Hematopoietic multipotent progenitor cell (in vitro differentiated cells): ENCODE measurements around the gene MIEF2. TPM values are rescaled to one million over a fixed set of nuclear protein-coding genes. Genes with fewer than 3 reads are reported as not detected.
"Not testable (repeated sequence)": the region's sequence is repeated elsewhere in the genome, so short reads cannot be mapped to it uniquely, and the experiment has no call there.

Source experiments
- DNase-seq, 3 donors: peaks; one replicate each; pipeline ENCODE4 v3.0.0-alpha.2; 2011 to 2015; ENCODE audit warnings: low read depth in 2 of 3, low spot score in 2 of 3
- total RNA-seq: library from RNA; depleted of rRNA; stranded (reverse); fragments of >200 nt; gene quantifications from one replicate; pipeline ENCODE4 v1.2.3, GENCODE V29; 2012

The MIEF2 gene
- total RNA-seq, 1 donor: 33.7 TPM

DNA sequence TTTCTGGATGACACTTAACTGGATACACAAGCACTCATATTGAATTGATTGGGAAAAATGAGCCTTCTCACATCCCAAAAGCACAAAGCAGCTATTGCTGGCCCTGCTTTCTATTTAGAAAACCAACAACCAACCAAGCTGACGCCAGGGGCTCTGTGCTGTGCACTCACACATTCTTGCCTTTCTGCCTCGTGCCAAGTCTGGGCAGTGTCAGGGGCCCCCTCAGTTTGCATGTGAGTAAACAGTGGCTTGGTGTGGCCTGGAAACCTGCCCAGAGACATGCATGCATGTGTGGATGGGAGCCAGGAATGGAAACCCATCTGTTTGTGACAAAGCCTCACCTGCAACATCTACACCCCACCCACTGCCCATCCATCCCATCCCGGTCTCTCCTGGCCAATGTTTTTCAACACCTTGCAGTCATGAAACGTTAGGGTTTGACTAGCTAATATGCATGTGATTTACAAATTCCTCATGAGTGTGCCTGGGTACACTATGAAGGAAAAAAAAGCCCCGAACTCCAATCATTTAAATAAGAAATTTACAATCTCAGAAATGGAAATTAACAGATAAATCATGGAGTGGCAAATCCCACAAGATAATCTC is 20.4 kb downstream of the MIEF2 start:
- no peak for DNase-seq

DNA sequence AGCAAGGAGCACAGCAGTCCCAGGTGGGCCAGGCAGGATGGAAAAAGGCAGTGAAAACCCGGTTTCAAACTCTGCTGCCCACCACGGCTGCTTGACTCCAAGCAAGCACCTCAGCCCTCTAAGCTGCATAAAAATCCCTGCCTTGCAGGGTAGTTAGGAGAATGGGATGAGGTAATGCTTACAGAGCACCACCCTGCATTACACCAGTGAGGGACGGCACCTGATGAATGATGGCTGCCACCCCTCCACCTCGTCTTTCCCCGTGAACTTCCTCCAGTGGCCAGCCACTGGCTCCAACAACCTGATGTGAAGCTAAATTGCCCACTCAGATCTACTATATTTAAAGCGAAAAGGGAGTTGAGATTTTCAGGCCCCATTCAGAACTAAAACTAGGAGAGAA is 21.3 kb downstream of the MIEF2 start:
- DNase-seq: no peak

DNA sequence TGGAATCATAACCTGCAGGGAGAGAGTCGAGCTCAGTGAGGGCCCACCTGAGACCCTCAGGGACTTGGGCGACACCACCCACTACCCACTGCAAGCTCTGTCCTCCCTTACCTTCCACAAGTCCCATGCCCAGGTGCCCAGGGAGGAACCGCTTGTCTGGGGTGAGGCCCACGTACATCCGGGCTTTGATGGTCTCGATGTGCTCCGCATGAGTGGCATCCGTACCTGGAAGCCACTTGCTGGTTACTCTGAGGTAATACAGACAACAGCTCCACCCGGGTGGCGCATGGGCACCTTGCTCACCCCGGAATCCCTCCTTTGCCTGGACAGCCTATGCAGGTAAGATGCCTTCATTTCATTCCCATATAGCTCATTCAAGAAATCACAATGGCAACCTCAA is 24.8 kb downstream of the MIEF2 start:
- DNase-seq: no peak

DNA sequence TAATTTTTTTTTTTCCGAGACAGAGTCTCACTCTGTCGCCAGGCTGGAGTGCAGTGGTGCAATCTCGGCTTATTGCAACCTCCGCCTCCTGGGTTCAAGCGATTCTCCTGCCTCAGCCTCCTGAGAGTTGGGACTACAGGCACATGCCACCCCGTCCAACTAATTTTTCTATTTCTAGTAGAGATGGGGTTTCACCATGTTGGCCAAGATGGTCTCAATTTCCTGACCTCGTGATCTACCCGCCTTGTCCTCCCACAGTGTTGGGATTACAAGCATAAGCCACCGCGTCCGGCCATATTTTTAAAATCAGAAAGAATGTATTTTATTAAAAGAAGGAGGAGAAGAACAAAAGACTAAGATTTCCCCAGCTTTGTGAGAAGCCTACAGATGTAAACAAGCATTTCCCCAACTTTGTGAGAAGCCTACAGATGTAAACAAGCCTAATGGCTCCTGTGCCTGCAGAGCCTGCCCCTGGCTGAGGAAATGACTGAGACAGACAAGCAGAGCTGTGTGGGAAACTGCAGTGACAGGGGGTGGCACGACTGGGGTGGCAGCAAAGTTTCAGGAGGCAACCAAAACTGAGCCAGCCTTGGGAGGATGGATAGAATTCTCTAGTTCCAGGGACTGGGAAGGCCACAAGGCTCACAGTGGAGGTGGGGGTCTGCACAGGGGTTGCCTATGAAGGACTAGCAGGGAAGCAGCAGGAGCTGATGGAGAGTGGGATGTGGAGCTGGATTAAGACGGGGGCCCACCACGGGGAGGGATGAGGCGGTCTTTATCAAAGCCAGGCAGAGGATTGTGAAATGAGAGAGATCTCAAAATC is 31.5 kb downstream of the MIEF2 start:
- DNase-seq: no peak

DNA sequence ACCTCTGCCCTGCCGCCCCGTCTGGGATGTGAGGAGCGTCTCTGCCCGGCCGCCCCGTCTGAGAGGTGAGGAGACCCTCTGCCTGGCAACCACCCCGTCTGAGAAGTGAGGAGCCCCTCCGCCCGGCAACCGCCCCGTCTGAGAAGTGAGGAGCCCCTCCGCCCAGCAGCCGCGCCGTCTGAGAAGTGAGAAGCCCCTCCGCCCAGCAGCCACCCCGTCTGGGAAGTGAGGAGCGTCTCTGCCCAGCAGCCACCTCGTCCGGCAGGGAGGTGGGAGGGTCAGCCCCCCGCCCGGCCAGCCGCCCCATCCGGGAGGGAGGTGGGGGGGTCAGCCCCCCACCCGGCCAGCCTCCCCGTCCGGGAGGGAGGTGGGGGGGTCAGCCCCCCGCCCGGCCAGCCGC is 37.6 kb downstream of the MIEF2 start:
- not testable (repeated sequence) for DNase-seq

DNA sequence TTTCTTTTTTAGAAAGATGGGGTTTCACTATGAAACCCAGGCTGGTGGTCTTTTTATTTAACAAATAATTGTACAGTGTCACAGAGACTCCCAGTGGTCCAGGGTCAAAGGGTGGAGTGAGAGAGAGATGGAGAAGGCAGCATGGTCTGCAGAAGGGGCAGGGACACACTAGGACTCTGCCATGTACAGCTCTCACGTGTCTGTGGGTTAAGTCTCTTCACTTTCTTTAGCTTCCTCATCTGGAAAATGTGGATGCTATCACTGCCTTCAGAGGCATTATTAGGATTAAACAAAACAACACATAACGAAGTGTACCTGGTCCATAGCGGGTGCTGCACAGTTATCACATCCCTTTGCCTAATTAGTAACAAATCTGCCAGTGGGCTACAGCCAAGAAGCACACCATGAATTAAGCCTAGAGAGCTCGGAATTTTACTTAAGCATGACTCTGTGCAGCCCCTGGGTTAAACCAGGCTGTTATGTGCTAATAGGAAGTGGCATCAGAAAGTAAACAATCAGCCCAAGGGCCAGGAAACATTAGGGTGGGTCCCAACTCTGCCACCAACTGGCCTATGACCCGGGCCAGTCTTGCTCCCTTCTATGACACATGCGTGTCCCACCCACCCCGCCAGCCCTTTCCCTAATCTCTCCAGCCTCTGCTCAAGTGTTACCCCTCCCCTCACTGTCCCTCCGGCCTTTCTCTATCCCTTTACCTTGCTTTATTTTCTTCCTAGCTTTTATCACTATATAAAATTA is 40.4 kb downstream of the MIEF2 start:
- DNase-seq: no peak

DNA sequence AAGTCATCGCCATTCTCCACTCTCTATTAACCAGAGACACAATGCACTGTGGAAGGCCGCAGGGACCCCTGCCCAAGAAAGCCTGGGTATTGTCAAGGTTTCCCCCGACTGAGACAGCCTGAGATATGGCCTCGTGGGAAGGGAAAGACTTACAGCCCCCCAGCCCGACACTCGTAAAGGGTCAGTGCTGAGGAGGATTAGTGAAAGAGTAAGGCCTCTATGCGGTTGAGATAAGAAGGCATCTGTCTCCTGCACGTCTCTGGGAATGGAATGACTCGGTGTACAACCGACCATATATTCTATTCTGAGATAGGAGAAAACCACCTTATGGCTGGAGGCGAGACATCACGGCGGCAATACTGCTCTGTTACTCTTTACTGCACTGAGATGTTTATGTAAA is 42.7 kb downstream of the MIEF2 start:
- not testable (repeated sequence) for DNase-seq

DNA sequence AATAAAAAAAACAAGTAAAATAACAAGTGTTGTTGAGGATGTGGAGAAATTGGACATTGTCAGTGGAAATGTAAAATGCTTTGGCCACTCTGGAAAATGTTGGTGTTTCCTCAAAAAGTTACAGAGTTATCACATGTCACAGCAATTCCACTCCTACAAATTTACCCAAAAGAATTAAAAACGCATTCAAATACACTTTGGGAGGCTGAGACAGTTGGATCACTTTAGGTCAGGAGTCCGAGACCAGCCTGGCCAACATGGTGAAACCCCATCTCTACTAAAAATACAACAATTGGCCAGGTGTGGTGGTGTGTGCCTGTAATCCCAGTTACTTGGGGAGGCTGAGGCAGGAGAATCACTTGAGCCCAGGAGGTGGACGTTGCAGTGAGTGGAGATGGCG is 48.7 kb downstream of the MIEF2 start:
- DNase-seq: no peak

DNA sequence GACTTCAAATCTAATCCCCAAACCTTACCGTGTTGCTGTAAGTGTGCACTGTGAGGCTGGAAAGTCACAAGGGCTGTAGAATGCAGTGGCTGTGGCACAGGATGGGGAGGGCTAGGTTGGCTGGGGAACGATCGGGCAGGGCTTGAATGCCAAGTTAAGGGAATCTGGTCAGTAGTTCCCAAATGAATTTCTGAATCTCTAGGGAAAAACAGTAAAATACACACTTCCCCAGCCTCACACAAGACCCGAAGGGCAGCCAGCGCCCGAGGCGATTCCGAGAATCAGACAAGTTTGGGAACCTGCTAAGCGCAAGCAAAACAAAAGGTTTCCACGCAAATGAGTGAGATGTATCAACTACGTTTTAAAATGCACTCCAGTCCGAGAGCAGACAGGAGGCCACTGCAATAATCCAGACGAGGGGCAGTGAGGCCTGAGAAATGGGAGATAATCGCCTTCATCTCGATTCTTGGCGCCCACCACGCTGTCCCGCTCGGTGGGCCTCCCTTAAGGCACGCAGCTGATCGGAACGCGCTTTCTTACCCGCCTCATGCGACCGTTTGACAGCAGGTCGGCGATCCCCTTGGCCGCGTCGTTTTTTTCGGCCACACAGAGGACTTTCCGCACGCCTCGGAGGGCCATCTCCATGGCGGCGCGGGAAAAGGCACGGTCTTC is 53.7 kb downstream of the MIEF2 start:
- DNase-seq: peak in 1 of 3 donors; percentile 9

DNA sequence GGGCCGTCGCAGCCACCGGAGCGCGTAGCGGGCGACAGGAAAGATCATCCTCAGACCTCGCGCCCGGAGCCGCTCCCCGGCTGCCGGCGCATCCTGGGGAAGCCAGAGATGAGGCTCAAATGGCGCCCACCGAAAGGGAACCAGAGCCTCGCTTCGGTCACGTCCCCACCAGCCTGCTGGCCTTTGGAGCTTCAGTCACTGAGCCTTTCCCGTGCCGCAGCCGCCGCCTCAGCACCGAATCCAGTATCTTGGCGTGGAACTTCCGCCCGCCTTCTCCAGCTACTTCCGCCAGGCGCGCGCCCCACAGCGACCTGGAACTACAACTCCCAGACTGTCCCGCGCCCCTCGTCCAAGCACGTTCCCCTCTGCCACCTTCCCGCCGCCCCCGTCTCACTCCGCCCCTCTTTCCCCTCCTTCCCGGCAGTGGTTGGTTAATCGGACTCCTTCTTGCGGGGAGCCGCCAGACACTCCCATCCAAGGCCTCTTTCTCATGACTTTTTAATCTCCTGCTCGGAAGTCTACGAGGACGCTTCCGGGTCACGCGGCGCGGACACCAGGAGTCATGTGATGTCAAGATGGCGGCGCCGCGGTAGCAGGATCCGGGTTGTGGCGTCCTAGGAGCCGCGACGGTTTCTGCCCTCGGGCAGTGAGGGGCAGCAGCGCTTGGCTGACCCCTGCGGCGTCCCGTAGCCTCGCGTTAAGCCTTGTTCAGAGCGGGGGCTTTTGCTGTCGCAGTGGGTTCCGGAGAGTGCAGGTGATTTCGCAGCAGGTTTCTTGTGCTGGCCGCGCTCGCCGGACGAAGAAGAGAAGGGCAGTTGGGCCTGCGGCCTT is 54.5 kb downstream of the MIEF2 start, which contains the start of the genes SMCR8 and TOP3A:
SMCR8 (plus strand) TSS at position 563 of the 831 bp plus-strand sequence. CDS start 497 bp downstream, outside the sequence.
TOP3A (minus strand) TSS at position 264 of the 831 bp plus-strand sequence; CDS start at position 48, 216 bp downstream.
- peak; percentile 83 to 99 (median 97) for DNase-seq

DNA sequence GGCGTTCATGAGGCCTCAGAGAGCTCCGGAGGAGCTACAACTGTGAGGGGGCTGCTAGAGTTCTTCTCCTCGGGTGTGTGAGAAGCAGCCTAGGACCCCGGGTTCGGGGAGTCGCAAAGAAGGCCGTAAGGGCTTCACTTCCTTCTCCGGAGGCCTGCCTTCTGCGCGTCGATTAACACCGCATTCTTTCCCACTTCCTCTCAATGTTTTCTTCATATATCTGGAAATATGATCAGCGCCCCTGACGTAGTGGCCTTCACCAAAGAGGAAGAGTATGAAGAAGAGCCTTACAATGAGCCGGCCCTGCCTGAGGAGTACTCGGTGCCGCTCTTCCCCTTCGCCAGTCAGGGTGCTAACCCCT is 55.1 kb downstream of the MIEF2 start:
- DNase-seq: peak in 2 of 3 donors; percentile 63 to 64

DNA sequence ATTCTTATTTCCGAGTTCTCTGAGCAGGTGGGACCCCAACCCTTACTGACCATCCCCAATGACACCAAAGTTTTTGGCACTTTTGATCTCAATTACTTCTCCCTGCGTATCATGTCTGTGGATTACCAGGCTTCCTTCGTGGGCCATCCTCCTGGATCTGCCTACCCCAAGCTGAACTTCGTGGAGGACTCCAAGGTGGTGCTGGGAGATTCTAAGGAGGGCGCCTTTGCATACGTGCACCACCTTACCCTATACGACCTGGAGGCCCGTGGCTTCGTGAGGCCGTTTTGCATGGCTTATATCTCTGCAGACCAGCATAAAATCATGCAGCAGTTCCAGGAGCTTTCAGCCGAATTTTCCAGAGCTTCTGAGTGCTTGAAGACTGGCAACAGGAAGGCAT is 55.5 kb downstream of the MIEF2 start:
- no peak for DNase-seq

Other genes starting within 250 kb of the MIEF2 start
- gene ATPAF2, start 221.5 kb upstream of the MIEF2 start, total RNA-seq: 40.1 TPM
- gene GID4, start 221.3 kb upstream of the MIEF2 start, total RNA-seq: 5.9 TPM
- gene DRG2, start 172.7 kb upstream of the MIEF2 start, total RNA-seq: 44.7 TPM
- 1.6 TPM for gene MYO15A, start 151.9 kb upstream of the MIEF2 start, total RNA-seq
- 104 TPM for gene ALKBH5, start 76.8 kb upstream of the MIEF2 start, total RNA-seq
- gene LLGL1, start 35.0 kb upstream of the MIEF2 start, total RNA-seq: 34.5 TPM
- gene FLII, start 1.9 kb upstream of the MIEF2 start, total RNA-seq: 378 TPM
- gene TOP3A, start 54.3 kb downstream of the MIEF2 start, total RNA-seq: 38.8 TPM
- gene SMCR8, start 54.6 kb downstream of the MIEF2 start, total RNA-seq: 30.2 TPM
- 18.9 TPM for gene SHMT1, start 102.9 kb downstream of the MIEF2 start, total RNA-seq
- not detected for gene EVPLL, start 117.1 kb downstream of the MIEF2 start, total RNA-seq
- gene LGALS9C, start 216.1 kb downstream of the MIEF2 start, total RNA-seq: 0.27 TPM